Iris pigment epithelial cell (primary cell): Measurements from ENCODE around the gene NID1.

Experiments
- DNase-seq: peaks from one replicate; pipeline ENCODE4 v3.0.0-alpha.2; 2011; ENCODE audit warnings: low read depth

NID1 gene, protein sequence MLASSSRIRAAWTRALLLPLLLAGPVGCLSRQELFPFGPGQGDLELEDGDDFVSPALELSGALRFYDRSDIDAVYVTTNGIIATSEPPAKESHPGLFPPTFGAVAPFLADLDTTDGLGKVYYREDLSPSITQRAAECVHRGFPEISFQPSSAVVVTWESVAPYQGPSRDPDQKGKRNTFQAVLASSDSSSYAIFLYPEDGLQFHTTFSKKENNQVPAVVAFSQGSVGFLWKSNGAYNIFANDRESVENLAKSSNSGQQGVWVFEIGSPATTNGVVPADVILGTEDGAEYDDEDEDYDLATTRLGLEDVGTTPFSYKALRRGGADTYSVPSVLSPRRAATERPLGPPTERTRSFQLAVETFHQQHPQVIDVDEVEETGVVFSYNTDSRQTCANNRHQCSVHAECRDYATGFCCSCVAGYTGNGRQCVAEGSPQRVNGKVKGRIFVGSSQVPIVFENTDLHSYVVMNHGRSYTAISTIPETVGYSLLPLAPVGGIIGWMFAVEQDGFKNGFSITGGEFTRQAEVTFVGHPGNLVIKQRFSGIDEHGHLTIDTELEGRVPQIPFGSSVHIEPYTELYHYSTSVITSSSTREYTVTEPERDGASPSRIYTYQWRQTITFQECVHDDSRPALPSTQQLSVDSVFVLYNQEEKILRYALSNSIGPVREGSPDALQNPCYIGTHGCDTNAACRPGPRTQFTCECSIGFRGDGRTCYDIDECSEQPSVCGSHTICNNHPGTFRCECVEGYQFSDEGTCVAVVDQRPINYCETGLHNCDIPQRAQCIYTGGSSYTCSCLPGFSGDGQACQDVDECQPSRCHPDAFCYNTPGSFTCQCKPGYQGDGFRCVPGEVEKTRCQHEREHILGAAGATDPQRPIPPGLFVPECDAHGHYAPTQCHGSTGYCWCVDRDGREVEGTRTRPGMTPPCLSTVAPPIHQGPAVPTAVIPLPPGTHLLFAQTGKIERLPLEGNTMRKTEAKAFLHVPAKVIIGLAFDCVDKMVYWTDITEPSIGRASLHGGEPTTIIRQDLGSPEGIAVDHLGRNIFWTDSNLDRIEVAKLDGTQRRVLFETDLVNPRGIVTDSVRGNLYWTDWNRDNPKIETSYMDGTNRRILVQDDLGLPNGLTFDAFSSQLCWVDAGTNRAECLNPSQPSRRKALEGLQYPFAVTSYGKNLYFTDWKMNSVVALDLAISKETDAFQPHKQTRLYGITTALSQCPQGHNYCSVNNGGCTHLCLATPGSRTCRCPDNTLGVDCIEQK

DNA sequence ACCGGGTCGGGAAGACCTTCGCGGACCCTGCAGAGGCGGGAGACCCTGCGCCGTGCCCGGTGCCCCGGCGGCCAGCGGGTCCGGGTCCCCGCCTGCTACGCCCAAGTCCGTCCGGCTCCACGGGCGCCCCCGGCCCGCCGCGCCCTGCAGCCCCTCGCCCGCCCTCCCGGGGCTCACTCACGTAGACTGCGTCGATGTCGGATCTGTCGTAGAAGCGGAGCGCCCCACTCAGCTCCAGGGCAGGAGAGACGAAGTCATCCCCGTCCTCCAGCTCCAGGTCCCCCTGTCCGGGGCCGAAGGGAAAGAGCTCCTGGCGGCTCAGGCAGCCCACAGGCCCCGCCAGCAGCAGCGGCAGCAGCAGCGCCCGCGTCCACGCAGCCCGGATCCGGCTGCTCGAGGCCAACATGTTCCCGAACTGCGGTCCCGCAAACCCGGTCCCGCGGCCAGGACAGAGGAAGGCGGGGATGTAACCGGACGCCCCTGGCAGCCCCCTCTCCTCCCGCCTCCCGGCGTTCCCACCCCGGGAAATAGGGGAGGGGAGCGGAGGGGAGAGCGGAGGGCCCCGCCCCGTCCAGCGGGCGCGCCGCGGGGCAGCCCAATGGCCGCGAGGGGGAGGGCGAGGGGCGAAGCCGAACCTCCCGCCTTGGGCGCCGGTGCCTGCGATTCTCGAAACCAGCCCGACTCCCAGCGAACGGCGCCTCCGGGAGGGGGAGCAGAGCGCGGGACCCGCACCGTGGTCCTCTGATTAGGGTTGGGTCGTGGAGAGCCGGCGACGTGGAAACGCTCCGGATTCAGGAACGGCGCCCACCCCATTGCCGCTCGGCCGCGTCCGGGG is at the start of gene NID1:
TSS of gene NID1 (minus strand) at position 417 of the 835 bp plus-strand sequence. CDS start at position 406, 11 bp downstream.
- DNase-seq = peak; percentile 82

DNA sequence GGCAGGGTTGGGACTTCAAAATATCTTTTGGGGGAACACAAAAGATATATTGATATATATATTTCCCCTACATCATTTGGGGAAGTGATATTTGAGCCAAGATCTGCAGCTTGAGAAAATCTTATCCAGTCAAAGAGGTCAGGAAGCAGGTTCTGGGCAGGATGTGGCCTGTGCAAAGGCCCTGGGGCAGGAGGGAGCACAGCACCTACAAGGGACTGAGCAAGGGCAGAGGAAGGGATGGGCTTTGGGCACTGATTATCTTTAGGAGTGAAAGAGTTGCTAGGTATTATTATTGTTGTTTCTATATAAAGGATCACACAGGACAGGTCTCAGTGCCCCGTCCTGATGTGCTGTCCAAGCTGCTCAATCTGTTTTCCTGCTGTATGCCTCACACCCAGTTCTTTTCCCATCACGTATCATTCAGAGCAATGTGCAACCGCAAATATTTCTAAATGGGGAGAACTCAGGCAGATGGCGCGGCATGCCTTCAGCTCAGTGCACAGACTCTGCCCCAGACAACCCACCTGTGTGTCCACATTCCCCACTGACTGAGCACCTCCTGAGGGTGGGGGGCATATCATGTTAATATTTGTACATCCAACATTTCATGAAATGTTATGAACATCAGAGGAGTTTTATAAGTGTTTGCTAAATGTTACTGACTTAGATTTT is 49.3 kb upstream of the NID1 start:
- no peak for DNase-seq

DNA sequence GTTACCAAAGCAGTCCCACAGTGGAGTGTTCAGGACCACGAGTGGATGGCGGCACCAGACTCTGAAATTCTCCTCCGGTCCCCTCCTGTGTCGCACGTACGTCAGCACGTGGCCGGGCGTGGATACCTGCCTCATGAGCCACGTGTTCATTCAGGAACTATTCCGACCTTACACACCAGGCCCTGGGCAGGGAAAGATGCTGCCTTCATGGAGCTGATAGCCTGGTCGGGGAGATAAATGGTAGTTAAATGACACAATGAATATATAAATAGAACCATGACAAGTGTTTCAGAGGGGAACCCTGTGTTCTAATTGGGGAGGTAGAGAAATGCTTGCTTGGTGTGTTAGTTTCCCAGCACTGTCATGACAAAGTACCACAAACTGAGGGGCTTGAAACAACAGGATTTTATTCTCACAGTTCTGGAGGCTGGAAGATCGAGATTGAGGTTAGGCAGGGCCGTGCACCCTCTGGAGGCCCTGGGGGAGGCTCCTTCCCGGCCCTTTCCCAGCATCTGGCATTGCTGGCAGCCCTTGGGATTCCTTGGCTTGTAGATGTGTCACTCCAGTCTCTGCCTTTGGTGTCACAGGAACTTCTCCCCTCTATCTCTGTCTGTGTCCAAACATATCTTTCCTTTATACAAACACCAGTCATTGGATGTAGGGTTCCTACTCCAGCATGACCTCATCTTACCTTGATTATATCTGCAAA is 48.6 kb upstream of the NID1 start:
- no peak for DNase-seq

DNA sequence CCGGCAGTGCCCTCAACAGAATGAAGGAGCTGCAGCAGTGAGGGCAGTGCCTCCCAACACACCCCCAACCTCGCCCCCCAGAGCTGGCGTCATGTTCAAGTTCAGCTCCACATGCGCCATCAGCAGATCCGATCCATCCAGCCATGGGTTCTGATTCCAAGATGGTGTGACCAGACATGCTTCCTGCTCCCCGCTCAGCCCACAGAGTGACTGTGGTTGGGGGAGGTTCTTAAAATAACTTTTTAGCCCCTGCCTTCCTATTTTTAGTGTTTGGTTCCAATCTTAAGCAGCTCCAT is 47.4 kb upstream of the NID1 start:
- no peak for DNase-seq

DNA sequence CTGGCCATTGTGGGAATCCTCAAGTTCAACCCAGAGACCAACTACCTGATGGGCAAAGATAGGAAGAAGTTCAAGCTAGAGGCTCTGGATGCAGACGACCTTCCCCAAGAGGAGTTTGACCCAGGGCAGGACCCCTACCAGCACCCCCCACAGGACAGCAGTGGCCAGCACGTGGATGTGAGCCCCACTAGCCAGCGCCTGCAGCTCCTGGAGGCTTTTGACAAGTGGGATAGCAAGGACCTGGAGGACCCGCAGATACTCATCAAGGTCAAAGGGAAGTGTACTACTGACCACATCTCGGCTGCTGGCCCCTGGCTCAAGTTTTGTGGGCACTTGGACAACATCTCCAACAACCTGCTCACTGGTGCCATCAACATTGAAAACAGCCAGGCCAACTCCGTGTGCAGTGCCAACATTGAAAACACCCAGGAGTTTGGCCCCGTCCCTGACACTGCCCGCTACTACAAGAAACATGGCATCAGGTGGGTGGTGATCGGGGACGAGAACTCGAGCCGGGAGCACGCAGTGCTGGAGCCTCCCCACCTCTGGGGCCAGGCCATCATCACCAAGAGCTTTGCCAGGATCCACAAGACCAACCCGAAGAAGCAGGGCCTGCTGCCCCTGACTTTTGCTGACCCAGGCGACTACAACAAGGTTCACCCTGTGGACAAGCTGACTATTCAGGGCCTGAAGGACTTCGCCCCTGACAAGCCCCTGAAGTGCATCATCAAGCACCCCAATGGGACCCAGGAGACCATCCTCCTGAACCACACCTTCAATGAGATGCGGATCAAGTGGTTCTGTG is 46.8 kb upstream of the NID1 start:
- no peak for DNase-seq

DNA sequence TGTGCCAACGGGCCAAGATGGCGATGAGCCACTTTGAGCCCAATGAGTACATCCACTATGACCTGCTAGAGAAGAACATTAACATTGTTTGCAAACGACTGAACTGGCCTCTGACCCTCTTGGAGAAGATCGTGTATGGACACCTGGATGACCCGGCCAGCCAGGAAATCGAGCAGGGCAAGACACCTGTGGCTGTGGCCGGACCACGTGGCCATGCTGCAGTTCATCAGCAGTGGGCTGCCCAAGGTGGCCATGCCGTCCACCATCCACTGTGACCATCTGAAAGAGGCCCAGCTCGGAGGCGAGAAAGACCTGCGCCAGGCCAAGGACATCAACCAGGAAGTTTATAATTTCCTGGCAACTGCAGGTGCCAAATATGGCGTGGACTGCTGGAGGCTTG is 45.2 kb upstream of the NID1 start:
- no peak for DNase-seq

DNA sequence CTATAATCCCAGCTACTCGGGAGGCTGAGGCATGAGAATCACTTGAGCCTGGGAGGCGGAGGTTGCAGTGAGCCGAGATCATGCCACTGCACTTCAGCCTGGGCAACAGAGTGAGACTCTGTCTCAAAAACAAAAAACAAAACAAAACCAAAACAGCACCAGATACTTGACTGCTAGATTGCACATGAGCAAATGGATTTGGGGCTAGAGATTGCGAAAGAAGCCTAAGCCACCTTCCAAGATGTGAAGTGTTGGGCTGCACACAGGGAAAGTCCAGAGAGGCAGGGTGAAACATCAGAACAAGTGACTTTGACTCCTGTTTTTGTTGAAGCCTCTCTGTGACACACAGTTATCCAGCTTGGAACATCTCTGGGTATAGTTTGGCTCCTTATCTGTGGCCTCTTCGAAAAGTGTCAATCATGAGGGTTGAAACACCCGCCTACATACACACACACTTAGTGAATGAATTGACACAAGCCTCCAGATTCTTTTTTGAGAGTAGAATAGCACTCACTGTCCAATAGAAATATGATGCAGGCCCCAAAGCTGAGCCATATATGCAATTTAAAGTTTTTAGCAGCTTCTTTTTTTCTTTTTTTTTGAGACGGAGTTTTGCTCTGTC is 43.2 kb upstream of the NID1 start:
- peak; percentile 57 for DNase-seq

DNA sequence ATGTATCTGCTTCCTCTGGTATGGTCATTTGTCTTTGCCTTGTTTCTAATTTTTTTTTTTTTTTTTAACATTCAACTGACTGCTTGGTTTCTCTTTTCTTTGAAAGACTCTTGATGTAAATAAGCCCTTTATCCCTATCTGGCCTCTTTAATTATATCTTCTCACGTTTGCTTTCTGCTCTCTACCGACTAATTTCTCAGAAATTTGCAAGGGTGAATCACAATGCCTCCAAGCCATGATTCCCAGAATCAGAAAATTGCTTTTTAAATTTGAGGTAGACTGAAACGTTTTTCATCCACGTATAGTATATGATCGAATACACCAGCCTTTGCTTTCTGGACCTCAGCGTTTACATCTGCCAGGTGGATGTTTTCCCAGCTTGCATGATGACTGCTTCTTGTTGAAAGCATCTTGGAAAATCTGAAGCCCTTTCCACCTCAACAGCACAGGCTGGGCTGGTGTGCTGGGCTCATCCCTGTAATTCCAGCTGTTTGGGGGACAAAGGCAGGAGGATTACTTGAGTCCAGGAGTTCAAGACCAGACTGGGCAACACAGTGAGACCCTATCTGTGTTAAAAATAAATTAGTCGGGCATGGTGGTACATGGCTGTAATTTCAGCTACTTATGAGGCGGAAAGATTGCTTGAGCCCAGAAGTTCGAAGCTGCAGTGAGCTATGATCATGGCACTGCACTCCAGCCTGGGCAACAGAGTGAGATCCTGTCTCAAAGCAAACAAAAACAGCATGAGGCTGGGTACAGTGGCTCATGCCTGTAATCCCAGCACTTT is 42.4 kb upstream of the NID1 start:
- no peak for DNase-seq

DNA sequence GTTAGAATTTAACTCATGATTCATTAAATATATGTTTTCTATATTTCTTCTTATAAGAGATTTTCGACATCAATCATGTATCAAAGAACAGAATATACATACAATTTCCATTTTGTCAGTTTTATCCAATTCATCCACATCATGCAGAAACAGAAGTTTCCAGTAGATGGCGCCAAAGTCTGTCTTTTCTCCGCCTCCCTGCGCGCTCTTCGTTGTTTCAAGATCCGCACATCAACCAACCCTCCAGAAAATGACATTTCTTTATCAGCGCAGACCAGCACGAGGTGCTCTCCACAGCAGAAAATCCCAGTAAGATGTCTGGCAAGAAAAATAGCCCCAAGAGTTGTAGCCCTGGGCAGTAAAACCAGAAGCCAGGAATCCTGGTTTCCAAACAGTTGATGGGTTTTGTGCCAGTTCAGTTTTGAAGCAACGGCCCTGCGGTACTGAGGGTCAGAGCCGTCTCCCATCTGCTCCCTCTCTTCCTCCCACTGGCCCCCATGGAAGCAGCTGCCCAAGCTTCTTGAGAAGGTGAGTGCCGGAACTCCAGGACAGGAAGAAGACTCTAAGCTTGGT is 38.8 kb upstream of the NID1 start:
- peak; percentile 53 for DNase-seq

DNA sequence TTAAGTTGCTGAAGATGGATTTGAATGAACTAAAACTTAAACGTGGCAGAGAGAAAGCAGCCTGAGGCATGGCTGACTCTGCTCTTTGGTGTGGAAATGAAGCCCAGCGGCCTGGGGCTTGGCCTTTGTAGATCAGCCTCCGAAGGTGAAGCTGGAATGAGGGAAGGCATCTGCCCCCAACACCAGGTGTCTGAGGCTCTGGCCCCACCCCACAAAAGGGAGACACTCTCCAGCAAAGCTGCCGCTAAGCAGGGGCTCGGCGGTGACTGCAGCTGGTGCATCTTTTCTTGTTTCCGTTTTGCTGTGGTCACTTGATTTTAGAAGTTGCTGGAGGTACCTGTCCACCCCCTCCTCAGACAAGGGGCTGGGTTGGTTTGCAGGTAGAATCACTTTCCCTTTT is 38.2 kb upstream of the NID1 start:
- no peak for DNase-seq

DNA sequence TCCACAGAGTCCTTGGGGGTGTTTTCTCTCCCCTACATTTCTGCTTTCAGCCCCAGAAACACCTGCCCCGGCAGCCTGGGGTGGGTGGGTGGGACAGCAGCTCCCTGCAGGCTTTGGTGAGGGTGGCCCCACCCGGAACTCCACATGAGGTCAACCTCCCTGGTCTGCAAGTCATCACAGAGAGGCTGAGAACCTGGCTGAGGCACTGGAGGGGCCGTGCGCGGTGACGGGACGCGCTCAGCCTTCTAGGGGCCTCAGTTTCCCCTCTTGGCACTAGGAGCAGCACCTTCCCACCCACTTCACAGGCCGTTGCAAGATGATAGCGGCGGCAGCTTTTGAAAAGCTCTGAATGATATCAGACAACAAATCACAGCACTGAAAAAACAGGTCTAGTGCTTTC is 37.7 kb upstream of the NID1 start:
- DNase-seq = no peak

DNA sequence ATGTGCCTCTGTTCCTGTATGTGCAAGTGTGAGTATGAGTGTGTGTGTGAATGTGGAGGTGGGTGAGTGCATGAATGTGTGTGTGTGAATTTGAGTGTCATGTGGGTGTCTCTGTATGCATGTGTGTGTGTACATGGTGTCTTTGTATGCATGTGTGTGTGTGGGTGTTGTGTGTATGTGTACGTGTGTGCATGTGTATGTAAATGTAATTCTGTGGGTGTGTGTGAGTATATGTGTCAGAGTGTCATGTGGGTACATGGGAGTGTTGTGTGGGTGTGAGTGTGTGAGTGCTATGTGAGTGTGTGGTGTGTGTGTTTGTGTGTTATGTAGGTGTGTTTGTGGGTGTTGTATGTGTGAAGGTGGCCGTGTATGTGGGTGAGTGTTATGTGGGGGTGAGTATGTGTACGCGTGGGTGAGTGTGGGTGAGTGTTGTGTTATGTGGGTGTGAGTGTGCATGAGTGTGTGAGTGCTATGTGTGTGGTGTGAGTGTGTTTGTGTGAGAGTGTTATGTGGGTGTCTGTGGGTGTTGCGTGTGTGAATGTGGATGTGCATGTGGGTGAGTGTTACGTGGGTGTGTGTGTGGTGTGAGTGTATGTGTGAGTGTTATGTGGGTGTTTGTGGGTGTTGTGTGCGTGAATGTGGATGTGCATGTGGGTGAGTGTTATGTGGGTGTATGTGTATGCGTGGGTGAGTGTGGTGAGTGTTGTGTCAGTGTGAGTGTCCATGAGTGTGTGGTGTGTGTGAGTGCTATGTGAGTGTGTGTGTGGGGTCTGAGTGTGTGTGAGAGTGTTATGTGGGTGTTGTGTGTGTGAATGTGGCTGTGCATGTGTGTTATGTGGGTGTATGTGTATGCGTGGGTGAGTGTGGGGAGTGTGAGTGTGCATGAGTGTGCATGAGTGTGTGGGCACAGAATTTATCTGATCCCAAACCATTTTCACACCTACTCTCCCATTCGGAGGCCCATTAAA is 36.6 kb upstream of the NID1 start:
- DNase-seq = no peak

DNA sequence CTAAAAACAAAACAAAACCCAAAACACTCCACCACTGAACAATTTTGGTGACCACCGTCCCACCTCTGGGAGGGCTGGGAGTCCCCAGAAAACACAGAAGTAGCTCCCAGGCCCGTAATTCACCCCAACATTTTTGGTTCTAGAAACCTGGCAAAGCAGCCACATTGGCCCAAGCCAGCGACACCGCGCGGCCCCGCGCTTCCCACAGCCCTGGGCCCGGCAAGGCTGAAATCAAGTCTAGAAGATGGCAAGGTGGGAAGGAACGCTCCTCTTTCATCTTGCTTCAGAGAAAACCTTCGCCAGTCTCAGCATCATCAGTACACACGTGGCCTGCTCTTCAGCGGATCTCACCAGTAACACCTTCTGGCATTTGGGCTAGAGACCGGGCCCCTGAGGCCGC is 35.9 kb upstream of the NID1 start:
- no peak for DNase-seq

DNA sequence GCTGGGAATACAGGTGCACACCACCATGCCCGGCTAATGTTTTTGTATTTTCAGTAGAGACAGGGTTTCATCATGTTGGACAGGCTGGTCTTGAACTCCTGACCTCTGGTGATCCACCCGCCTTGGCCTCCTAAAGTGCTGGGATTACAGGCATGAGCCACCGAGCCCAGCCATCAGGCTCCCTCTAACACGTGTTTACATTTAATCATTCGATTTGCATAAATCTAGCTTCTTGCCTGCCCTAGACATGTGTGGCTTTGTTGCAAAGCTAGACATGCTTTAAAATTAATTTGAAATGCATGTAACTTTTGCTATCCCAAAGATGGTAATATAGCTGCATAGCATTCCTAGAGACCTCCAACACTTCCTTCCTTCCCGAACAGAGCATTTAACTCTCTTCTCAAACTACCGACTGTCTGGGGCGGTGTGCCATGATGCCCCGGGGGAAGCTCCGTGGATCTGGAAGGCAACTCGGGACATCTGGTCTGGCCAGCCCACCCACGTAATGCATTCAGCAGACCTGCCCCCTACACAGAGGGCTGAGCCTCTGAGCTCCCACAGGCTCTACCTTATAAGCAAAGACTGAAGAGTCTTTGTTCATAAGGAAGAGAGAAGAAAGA is 34.6 kb upstream of the NID1 start:
- DNase-seq = peak; percentile 14

DNA sequence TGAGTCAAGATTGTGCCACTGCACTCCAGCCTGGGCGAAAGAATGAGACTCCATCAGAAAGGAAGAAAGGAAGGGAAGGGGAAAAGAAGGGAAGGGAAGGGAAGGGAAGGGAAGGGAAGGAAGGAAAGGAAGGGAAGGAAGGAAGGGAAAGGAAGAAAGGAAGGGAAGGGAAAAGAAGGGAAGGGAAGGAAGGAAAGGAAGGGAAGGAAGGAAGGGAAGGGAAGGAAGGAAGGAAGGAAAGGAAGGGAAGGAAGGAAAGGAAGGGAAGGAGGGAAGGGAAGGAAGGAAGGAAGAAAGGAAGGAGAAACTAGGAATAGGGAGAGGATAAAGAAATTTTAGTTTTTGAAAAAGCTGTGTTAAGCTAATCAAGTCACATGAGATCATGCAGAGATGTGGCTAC is 33.4 kb upstream of the NID1 start:
- DNase-seq = no peak
